Stomach smooth muscle (tissue), 2 donors: ENCODE data around the gene ADPRH.

Experiments used
- H3K27ac ChIP-seq: one replicate; pipeline ENCODE4 v1.7.0; 2013; ENCODE audit warnings: mild to moderate bottlenecking, low read length, inconsistent platforms
- H3K27me3 ChIP-seq, 2 donors: one replicate each; pipeline ENCODE4 v1.7.0; 2013; ENCODE audit warnings: low read length in 2 of 2; ENCODE audit not compliant: insufficient read depth in 2 of 2, control insufficient read depth in 1 of 2
- H3K36me3 ChIP-seq, 2 donors: one replicate each; pipeline ENCODE4 v1.7.0; 2013; ENCODE audit warnings: low read length in 2 of 2; ENCODE audit not compliant: control insufficient read depth in 2 of 2, insufficient read depth in 2 of 2
- H3K4me1 ChIP-seq: one replicate; pipeline ENCODE4 v1.7.0; 2013; ENCODE audit warnings: low read length; ENCODE audit not compliant: control insufficient read depth, insufficient read depth
- H3K4me3 ChIP-seq, 2 donors: one replicate each; pipeline ENCODE4 v1.7.0; 2013; ENCODE audit warnings: low read length in 2 of 2
- H3K9ac ChIP-seq, 2 donors: one replicate each; pipeline ENCODE4 v1.7.0; 2013; ENCODE audit warnings: low read length in 2 of 2, mild to moderate bottlenecking in 1 of 2
- H3K9me3 ChIP-seq, 2 donors: one replicate each; pipeline ENCODE4 v1.7.0; 2013; ENCODE audit warnings: low read length in 2 of 2; ENCODE audit not compliant: control insufficient read depth in 2 of 2
- donor health status: healthy.
- donor health status: Pancreatic carcinoma.

Gene ADPRH

DNA sequence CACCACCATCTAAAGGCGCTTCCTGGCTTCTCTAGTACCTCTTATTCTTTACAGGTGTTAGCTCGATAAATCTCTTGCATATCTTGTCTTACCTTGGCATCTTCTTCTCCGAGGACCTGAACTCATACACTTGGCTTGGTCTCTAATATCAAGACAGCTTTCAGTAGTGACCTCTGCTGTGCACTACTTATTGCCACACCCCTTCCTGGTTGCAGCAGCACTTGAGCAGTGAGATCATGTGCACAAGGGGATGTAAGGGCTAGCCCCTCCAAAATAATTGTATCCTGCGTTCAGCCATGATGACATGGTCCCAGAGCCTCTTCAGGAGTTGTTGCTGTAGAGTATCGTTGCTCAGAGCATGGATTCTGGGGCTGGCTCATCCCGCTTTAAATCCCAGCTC lies 17.1 kb downstream of the ADPRH start:
- H3K9me3 ChIP-seq = no peaks in the 10 kb centered on the region
- H3K4me3 ChIP-seq = no peak overlapping the region
- H3K27ac ChIP-seq = no peak overlapping the region
- no peaks in the 10 kb centered on the region for H3K27me3 ChIP-seq
- H3K9ac ChIP-seq = no peak overlapping the region
- H3K4me1 ChIP-seq = peaks cover 5% of the 10 kb centered on the region
- no peaks in the 10 kb centered on the region for H3K36me3 ChIP-seq

DNA sequence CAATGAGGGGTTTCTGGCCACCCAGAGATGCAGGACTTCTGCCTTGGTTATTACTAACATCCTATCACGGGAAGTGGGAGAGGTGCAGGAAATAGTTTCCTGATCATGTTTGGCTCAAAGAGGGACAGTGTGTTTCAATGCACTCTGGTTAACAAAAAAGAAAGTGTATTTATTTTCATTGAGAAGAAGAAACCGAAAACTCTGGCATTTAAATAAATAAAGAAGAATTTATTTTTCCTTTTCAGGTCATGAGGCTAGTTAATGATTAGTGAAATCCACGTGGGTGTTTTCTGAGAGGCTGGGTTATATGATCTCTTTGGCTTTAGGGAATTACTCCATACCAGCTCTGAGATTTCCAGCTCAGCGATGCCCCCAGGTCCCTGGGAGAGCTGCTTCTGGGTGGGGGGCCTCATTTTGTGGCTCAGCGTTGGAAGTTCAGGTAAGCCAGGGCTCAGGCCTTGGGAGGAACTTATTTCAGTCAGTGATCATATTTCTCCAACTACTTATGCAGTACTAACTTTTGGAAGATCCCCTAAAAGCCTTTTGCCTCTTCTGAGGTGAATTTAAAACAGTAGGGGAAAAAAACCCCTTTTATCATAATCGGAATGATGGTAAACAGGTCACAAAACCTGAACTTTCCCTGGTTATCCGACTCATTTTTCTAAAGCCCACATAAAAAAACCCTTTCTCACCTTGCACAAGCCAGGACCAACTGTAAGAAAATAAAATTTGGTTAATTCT lies 18.4 kb downstream of the ADPRH start, which contains the start of gene PLA1A:
Gene PLA1A (plus strand): TSS at position 338 of the 741 bp plus-strand sequence. CDS start 29 bp downstream, at position 367.
- H3K27ac ChIP-seq = no peak within 1 kb of the TSS
- H3K9me3 ChIP-seq = no peaks in the 10 kb centered on the region
- no peak within 1 kb of the TSS for H3K9ac ChIP-seq
- no peak within 1 kb of the TSS for H3K4me3 ChIP-seq
- no peaks in the 10 kb centered on the region for H3K27me3 ChIP-seq
- H3K36me3 ChIP-seq = no peaks in the 10 kb centered on the region
- peaks cover 5% of the 10 kb centered on the region for H3K4me1 ChIP-seq

DNA sequence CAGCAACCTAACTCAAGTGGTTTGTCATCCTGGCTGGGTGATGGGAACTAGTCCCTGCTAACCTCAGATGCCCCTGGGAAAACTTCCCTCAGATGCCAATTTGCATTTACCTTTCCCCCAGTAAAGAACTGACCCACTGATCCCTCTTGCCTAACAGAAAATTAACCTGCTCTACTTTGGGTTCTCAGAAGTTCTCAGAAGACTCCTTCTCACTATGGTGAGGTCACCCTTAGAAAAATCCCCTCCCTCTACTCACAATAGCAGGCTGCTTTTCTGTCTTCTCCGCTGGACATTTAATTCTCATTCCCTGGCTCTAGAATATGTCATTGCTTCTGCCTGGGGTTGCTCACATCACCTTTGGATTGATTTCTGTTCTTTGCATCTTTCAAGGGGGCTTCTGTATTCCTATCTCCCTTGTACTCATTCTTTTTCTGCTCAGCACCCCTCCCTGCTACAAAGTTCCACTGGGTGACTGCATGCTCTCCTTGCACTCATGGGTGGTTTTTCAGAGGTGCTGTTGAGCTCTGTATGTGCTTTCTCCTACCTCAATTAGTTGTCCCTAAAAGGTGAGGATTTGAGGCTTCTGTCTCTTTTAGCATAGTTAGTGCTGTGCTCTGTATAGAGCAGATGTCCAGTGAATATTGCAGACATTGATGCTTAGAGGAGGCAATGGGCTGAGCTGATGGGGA lies 19.3 kb downstream of the ADPRH start:
- no peaks in the 10 kb centered on the region for H3K9me3 ChIP-seq
- no peak overlapping the region for H3K9ac ChIP-seq
- no peak overlapping the region for H3K4me3 ChIP-seq
- H3K27me3 ChIP-seq = no peaks in the 10 kb centered on the region
- peaks cover 5% of the 10 kb centered on the region for H3K4me1 ChIP-seq
- no peaks in the 10 kb centered on the region for H3K36me3 ChIP-seq
- H3K27ac ChIP-seq = no peak overlapping the region

DNA sequence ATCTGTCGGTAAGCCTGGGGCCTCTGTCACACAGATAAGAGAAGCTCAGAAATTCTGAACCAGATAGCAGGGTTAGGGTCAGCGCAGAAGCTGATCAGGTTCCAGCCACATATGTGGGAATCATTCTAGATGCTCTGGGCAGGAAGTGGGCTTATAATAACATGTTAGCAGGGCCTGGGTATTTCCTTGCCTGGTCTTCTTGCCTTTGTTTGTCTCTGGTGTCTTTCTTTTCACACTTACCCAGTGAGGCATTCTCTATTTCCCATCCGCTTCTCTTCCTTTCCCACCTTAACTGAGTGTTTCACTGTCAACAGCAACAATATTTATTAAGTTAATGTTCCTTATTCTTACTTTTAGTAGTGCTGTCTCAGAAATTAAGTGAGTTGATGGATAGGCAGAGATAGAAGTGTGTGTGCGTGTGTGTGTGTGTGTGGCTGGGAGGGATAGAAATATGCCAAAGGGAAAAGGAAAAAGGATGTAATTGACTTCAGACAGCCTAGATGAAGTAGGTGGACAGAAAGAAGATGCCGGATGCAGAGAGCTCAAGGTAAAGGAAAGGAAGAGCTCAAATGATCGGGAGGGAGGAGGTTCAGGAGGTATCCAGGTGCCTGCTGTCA lies 20.4 kb downstream of the ADPRH start:
- Histone ChIP-seq H3K9ac (no peak overlapping the region), H3K27me3 (no peaks in the 10 kb centered on the region), H3K4me1 (peaks cover 5% of the 10 kb centered on the region), H3K9me3 (no peaks in the 10 kb centered on the region), H3K4me3 (no peak overlapping the region), H3K36me3 (no peaks in the 10 kb centered on the region), H3K27ac (no peak overlapping the region)

DNA sequence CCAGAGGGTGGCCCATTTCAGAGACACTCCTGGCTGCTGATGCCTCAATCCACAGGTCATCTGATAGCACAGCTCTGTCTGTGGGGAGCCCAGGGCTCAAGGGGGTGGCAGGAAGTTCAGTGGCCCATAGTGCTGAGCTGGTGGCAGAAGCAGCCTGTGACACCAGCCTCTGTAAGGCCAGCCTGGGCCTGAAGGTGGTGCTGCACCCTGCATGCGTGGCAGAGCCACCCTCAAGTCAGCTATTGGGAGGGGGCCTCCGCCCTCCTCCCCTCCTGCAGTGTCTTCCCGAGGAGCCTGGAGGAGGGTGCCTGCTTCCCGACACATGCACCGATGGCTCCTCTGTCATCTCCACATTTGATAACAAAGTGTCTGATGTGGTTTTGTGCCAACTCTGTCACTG lies 21.4 kb downstream of the ADPRH start:
- Histone ChIP-seq H3K27me3 (no peaks in the 10 kb centered on the region), H3K27ac (no peak overlapping the region), H3K4me3 (no peak overlapping the region), H3K9me3 (no peaks in the 10 kb centered on the region), H3K36me3 (no peaks in the 10 kb centered on the region), H3K9ac (no peak overlapping the region), H3K4me1 (peaks cover 1% of the 10 kb centered on the region)

DNA sequence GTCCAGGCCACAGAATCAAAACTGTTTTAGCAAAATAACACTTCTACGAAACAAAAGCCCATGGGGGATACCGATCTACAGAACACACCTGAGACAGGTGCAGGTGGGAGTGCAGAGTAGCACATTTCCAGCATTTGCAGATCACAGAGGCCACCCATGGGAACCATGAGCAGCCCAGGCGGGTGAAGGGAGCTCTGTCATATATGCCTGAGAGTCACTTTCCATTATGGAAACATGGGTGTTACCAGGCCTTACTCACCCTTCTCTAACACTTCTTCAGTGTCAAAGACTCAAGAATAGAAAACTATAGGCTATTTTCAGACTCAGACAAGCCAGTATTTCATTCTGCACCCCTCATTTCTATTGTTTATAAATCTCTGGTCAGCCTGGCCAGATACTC lies 21.9 kb downstream of the ADPRH start:
- no peaks in the 10 kb centered on the region for H3K4me1 ChIP-seq
- no peaks in the 10 kb centered on the region for H3K27me3 ChIP-seq
- H3K9me3 ChIP-seq = no peaks in the 10 kb centered on the region
- no peaks in the 10 kb centered on the region for H3K36me3 ChIP-seq
- no peak overlapping the region for H3K4me3 ChIP-seq
- no peak overlapping the region for H3K9ac ChIP-seq
- no peak overlapping the region for H3K27ac ChIP-seq

DNA sequence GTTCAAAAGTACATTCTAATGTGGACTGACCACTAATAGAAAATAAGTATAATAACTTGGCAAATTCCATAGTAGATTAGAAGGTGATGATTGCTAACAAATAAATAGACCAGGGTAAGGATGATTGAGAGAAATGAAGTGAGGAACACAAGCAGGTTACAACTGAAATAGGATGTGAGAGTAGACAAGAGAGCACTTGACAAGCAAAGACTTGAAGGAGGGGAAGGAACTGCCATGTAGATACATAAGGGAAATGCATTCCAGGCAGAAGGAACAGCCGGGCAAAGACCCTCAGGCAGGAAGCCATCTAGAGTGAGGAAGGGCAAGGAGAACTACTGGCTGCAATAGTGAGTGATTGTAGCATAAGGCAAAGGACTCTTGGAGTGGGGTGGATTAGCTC lies 23.4 kb downstream of the ADPRH start:
- H3K4me3 ChIP-seq = no peak overlapping the region
- no peaks in the 10 kb centered on the region for H3K9me3 ChIP-seq
- no peaks in the 10 kb centered on the region for H3K36me3 ChIP-seq
- H3K27ac ChIP-seq = no peak overlapping the region
- H3K4me1 ChIP-seq = no peaks in the 10 kb centered on the region
- no peaks in the 10 kb centered on the region for H3K27me3 ChIP-seq
- no peak overlapping the region for H3K9ac ChIP-seq

DNA sequence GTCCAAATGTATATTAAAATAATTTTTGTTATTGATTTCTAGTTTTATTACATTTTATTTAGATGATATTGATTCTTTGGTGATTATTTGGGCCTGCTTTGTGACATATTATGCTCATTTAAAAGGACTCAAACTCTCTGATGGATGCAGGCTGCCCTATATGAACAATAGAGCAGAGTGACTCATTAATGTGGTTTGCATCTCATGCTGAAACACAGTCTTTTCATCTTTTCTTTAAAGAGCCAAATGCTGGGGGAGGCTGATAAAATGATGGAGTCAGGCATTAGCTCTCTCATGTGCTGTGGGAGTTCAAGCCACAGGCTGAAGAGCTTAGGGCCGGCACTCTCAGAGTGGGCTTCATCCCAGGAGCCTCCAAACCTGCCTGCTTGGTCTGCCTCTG lies 25.6 kb downstream of the ADPRH start:
- Histone ChIP-seq H3K4me1 (no peaks in the 10 kb centered on the region), H3K27ac (no peak overlapping the region), H3K4me3 (no peak overlapping the region), H3K36me3 (no peaks in the 10 kb centered on the region), H3K9ac (no peak overlapping the region), H3K27me3 (no peaks in the 10 kb centered on the region), H3K9me3 (no peaks in the 10 kb centered on the region)

DNA sequence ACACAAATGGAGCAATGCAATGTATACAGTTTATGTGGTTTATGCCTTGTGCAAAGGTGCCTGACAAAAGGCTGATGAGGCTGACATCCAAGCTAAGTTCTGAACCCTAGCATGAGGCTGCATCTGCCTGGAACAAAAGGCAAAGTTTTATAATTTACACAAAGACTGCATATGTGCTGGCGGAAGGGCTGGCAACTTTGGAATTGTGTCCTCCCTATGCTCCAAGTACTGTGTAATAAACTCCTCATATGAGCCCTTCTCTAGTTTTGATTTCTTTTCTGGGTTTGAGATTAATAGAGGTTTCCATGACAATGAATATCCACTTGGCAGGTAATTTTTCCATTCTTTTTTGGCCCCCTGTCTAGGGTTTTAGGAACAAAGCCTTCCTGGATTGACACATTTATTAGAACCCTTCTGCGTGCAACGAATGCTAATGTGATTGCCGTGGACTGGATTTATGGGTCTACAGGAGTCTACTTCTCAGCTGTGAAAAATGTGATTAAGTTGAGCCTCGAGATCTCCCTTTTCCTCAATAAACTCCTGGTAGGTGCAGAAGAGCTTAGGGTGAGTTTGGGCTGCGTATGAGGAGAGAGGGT lies 29.2 kb downstream of the ADPRH start:
- H3K27me3 ChIP-seq = no peaks in the 10 kb centered on the region
- no peaks in the 10 kb centered on the region for H3K9me3 ChIP-seq
- no peak overlapping the region for H3K4me3 ChIP-seq
- H3K4me1 ChIP-seq = no peaks in the 10 kb centered on the region
- H3K36me3 ChIP-seq = no peaks in the 10 kb centered on the region
- no peak overlapping the region for H3K9ac ChIP-seq
- H3K27ac ChIP-seq = no peak overlapping the region

DNA sequence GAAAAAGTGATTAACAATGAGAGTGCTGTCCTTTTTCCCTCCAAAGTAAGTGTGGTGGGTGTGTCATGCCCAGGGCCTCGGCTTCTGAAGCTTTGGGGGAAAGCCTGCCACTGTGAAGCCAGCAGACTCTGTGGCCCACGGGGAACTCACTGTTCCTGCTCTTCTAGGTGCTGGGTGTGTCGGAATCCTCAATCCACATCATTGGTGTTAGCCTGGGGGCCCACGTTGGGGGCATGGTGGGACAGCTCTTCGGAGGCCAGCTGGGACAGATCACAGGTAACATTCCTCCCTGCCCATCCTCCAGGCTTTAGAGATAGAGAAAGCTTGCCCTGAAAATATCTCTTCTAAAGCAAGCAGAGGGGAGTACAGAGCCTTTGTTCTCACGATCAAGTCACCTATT lies 30.0 kb downstream of the ADPRH start:
- no peak overlapping the region for H3K9ac ChIP-seq

More for the DNA sequence above, 30.0 kb downstream of the ADPRH start:
- Histone ChIP-seq H3K27me3 (no peaks in the 10 kb centered on the region), H3K9me3 (no peaks in the 10 kb centered on the region), H3K4me3 (no peak overlapping the region), H3K36me3 (no peaks in the 10 kb centered on the region), H3K4me1 (no peaks in the 10 kb centered on the region), H3K27ac (no peak overlapping the region)
